K562 (cell line): ENCODE results near the gene OR10D3. TPM values are rescaled to one million over a fixed set of nuclear protein-coding genes. Genes with fewer than 3 reads are reported as not detected.

Source experiments
- ATAC-seq: fragments of 200-7000 bp; cut with Tn5 transposase; 3 replicates; pipeline ENCODE4 v1.9.1; 2020; ENCODE audit warnings: moderate library complexity
- BruUV-seq: library from RNA; stranded (reverse); fragments of 400-500 nt; replicated peaks from 2 replicates; lab custom pipeline; 2021; lab: Mats Ljungman, UMichigan
- CTCF ChIA-PET: fragments of 300-600 bp; formaldehyde crosslinking; extraction: SDS; loops from one replicate; lab custom pipeline; 2021; ENCODE audit warnings: low intra/inter-chr PET ratio; lab: Yijun Ruan, JAX
- POLR2A ChIA-PET: fragments of 300-600, 350-650 bp; sonication (Branson Sonifier 250); formaldehyde crosslinking; extraction: SDS; loops from one replicate; lab custom pipeline; 2021; ENCODE audit warnings: antibody characterized with exemption, inconsistent platforms; lab: Yijun Ruan, JAX
- DNase-seq, 4 experiments: peaks; one replicate each; pipeline versions ENCODE4 v3.0.0 to v3.0.0-alpha.2; 2011 to 2018; ENCODE audit warnings: low spot score in 3 of 4, mixed read lengths in 3 of 4; ENCODE audit errors: extremely low read depth in 1 of 4
- FAIRE-seq: peaks from 2 replicates; lab custom pipeline; 2011; peaks lifted over from hg19 to GRCh38; lab: Jason Lieb, UNC
- H2AFZ ChIP-seq: 2 replicates; pipeline ENCODE4 v1.6.0; 2011; ENCODE audit warnings: low read depth, low read length, control low read depth, inconsistent platforms
- H3K27ac ChIP-seq: fragments of 200-600 bp; 3 replicates; pipeline ENCODE4 v1.8.0; 2011; ENCODE audit warnings: low read depth, mild to moderate bottlenecking, control low read depth, inconsistent platforms, low read length, moderate library complexity, mixed read lengths; ENCODE audit errors: extremely low read depth
- H3K27me3 ChIP-seq, 2 experiments: fragments of 300-600 bp in 1 of 2; 2 replicates in 1 of 2; 3 replicates in 1 of 2; pipeline versions ENCODE4 v1.6.0 to v1.8.0; 2011; ENCODE audit warnings: inconsistent platforms in 2 of 2, low read length in 2 of 2, mild to moderate bottlenecking in 1 of 2, mixed read lengths in 1 of 2, moderate library complexity in 1 of 2; ENCODE audit not compliant: control insufficient read depth in 2 of 2, insufficient read depth in 2 of 2
- H3K36me3 ChIP-seq: fragments of 300-600 bp; 3 replicates; pipeline ENCODE4 v1.8.0; 2011; ENCODE audit warnings: mild to moderate bottlenecking, low read length, inconsistent platforms; ENCODE audit not compliant: control insufficient read depth, insufficient read depth
- H3K4me1 ChIP-seq, 2 experiments: fragments of 200-600 bp in 1 of 2; replicated peaks in 1 of 2; 2 replicates in 1 of 2; 3 replicates in 1 of 2; pipeline versions ENCODE4 v1.5.1 to v1.8.0; 2011; ENCODE audit warnings: inconsistent platforms in 2 of 2, low read length in 2 of 2, mild to moderate bottlenecking in 1 of 2, mixed read lengths in 1 of 2, moderate library complexity in 1 of 2; ENCODE audit not compliant: control insufficient read depth in 2 of 2, insufficient read depth in 2 of 2
- H3K4me2 ChIP-seq: 2 replicates; pipeline ENCODE4 v1.6.1; 2011; ENCODE audit warnings: low read length, control low read depth, inconsistent platforms, mixed read lengths; ENCODE audit not compliant: insufficient read depth
- H3K4me3 ChIP-seq: fragments of 200-600 bp; sonication (generic), shearing (Covaris generic); 2 replicates; pipeline ENCODE4 v1.5.1; 2016; ENCODE audit warnings: control low read depth, inconsistent platforms
- H3K79me2 ChIP-seq: fragments of 200-600 bp; 3 replicates; pipeline ENCODE4 v1.8.0; 2011; ENCODE audit warnings: low read length, inconsistent platforms; ENCODE audit not compliant: control insufficient read depth, insufficient read depth
- H3K9ac ChIP-seq, 2 experiments: 2 replicates each; pipeline versions ENCODE4 v1.6.0 to v1.6.1; 2011; ENCODE audit warnings: low read depth in 2 of 2, low read length in 2 of 2, control low read depth in 1 of 2, inconsistent platforms in 1 of 2, mild to moderate bottlenecking in 1 of 2, mixed read lengths in 1 of 2; ENCODE audit not compliant: insufficient read depth in 1 of 2
- H3K9me1 ChIP-seq: one replicate; pipeline ENCODE4 v1.6.0; 2011; ENCODE audit warnings: inconsistent platforms, mild to moderate bottlenecking, low read length, moderate library complexity; ENCODE audit not compliant: control insufficient read depth, insufficient read depth
- H3K9me3 ChIP-seq: replicated peaks from 2 replicates; pipeline ENCODE4 v1.5.1; 2011; ENCODE audit warnings: low read depth, low read length, inconsistent platforms; ENCODE audit not compliant: control insufficient read depth, insufficient read depth
- H4K20me1 ChIP-seq: replicated peaks from 2 replicates; pipeline ENCODE4 v1.6.1; 2011; ENCODE audit warnings: low read length, inconsistent platforms, mixed read lengths; ENCODE audit not compliant: control insufficient read depth, insufficient read depth
- ATF2 ChIP-seq: sonication (generic); formaldehyde crosslinking; IDR thresholded peaks from 2 replicates; pipeline ENCODE4 v1.8.1; 2022; ENCODE audit warnings: missing genetic modification reagents
- BHLHE40 ChIP-seq: IDR thresholded peaks from 2 replicates; pipeline ENCODE4 v1.6.1; 2011; ENCODE audit warnings: low read length, improper control_type of control experiment
- MED1 ChIP-seq: sonication (generic); formaldehyde crosslinking; IDR thresholded peaks from 2 replicates; pipeline ENCODE4 v1.8.1; 2023; ENCODE audit warnings: missing genetic modification reagents, borderline replicate concordance
- PRMT5 ChIP-seq: sonication (generic); formaldehyde crosslinking; IDR thresholded peaks from 2 replicates; pipeline ENCODE4 v1.5.0; 2020; ENCODE audit warnings: missing genetic modification reagents
- RREB1 ChIP-seq: fragments of 250-450 bp; sonication (Bioruptor Pico); IDR thresholded peaks from 2 replicates; pipeline ENCODE4 v1.4.0; 2020
- ZNF212 ChIP-seq: fragments of 450-650 bp; formaldehyde crosslinking; IDR thresholded peaks from 2 replicates; pipeline ENCODE4 v1.4.0; 2020; ENCODE audit warnings: mild to moderate bottlenecking
- ZNF347 ChIP-seq: fragments of 450-650 bp; formaldehyde crosslinking; IDR thresholded peaks from 2 replicates; pipeline ENCODE4 v1.4.0; 2020; ENCODE audit warnings: low read depth, mild to moderate bottlenecking, moderate library complexity
- in situ Hi-C: fragments of 300-500 bp; cut with MboI; formaldehyde crosslinking; loops from 4 replicates; pipeline ENCODE4 v1.15.0; 2018; ENCODE audit warnings: inconsistent platforms, mixed read lengths
- intact Hi-C: fragments of 100-400 bp; cut with micrococcal nuclease; formaldehyde crosslinking; loops from 2 replicates; pipeline ENCODE4 v1.14.2; 2022
- polyA plus RNA-seq, 8 experiments: library from polyadenylated mRNA; depleted of rRNA in 4 of 8; stranded (reverse) in 5 of 8; unstranded in 3 of 8; fragments of >200 nt; fragmentation: Nextera tagmentation in 2 of 8; fragmentation: Illumina TruSeq in 1 of 8; extraction: Ambion mirVana in 2 of 8; extraction: Trizol in 1 of 8; gene quantifications; 2 replicates each; pipeline versions ENCODE4 v1.2.1 to v1.2.3, GENCODE V29; 2011 to 2014; ENCODE audit warnings: inconsistent platforms in 1 of 8, missing spikeins in 1 of 8
- total RNA-seq, 7 experiments: library from RNA; depleted of rRNA in 6 of 7; stranded (reverse); fragments of >200 nt in 6 of 7; fragmentation: Illumina TruSeq in 2 of 7; extraction: Trizol in 2 of 7; gene quantifications; 2 replicates each; pipeline versions ENCODE4 v1.2.1 to v1.2.3, GENCODE V29; 2011 to 2021; ENCODE audit warnings: low replicate concordance in 1 of 7
- TF ChIP-seq, protein P1 (sequence below): sonication (generic); formaldehyde crosslinking; IDR thresholded peaks from 2 replicates; pipeline ENCODE4 v1.4.0; 2020; ENCODE audit warnings: mild to moderate bottlenecking, missing genetic modification reagents
- TF ChIP-seq, protein P2 (sequence below): fragments of 150-350 bp; IDR thresholded peaks from 2 replicates; pipeline ENCODE4 v1.6.1; 2014; ENCODE audit warnings: low read depth, mild to moderate bottlenecking, low read length, borderline replicate concordance

The OR10D3 gene
- total and polyA plus RNA-seq, 9 of the 15 experiments (the other 6 are each of a cell fraction or from before 2014, with no cell fraction given) = 0.07 to 2.9 (median 0.80) TPM; not detected in 1

DNA sequence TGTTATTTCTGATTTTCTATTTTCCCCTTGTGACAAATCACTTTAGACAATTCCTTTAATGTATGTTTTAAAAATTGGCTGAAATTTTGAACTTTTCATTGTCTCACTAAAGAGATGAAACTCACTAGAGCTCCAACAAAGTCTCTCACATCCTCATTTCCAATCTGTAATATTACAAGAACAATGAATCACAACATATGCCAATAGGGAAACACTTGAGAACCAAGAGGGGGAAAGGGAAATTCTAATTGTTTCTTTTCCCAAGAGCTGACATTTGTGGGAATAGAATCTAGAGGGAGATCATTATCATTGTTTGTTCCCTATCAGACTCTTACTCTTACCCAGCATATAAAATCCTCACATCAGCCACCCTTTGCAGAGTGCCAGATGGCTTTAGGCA lies 28.2 kb downstream of the OR10D3 start:
- peaks cover 11% of the 10 kb centered on the region; the same call in 2 of the 3 replicates for H3K79me2 ChIP-seq
- H3K4me2 ChIP-seq = no peak overlapping the region
- no peak for DNase-seq
- no peak for ATAC-seq
- no peak overlapping the region for H3K4me3 ChIP-seq
- H4K20me1 ChIP-seq = no peaks in the 10 kb centered on the region
- no peaks in the 10 kb centered on the region for H3K9me3 ChIP-seq
- no TSS peak for BruUV-seq
- intact Hi-C loops (no loop called here), in situ Hi-C loops (no loop called here)
- ChIA-PET CTCF (no interaction called here), POLR2A (interaction anchor here (0.6 to 1.2 kb wide), 3 partner anchors 21 to 637 kb away, joined by 3 to 4 read pairs (median 3); no protein-coding TSS in a partner anchor)
- H3K4me1 ChIP-seq = peaks cover 21 to 22% of the 10 kb centered on the region in 2 experiments
- FAIRE-seq = no peak
- H3K27me3 ChIP-seq = no peaks in the 10 kb centered on the region
- peaks cover 4% of the 10 kb centered on the region; the same call in 2 of the 3 replicates for H3K36me3 ChIP-seq
- no peak overlapping the region for H2AFZ ChIP-seq
- no peaks in the 10 kb centered on the region for H3K9me1 ChIP-seq
- no peak overlapping the region for H3K27ac ChIP-seq
- H3K9ac ChIP-seq = no peak overlapping the region
- TF ChIP-seq BHLHE40 (no peak), RREB1 (no peak), MED1 (CRISPR knock-in tag) (no peak), ZNF212 (CRISPR knock-in tag) (no peak), PRMT5 (no peak), ATF2 (no peak), ZNF347 (CRISPR knock-in tag) (no peak)
- TF ChIP-seq, protein P1, sequence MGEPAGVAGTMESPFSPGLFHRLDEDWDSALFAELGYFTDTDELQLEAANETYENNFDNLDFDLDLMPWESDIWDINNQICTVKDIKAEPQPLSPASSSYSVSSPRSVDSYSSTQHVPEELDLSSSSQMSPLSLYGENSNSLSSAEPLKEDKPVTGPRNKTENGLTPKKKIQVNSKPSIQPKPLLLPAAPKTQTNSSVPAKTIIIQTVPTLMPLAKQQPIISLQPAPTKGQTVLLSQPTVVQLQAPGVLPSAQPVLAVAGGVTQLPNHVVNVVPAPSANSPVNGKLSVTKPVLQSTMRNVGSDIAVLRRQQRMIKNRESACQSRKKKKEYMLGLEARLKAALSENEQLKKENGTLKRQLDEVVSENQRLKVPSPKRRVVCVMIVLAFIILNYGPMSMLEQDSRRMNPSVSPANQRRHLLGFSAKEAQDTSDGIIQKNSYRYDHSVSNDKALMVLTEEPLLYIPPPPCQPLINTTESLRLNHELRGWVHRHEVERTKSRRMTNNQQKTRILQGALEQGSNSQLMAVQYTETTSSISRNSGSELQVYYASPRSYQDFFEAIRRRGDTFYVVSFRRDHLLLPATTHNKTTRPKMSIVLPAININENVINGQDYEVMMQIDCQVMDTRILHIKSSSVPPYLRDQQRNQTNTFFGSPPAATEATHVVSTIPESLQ (CRISPR knock-in tag) = no peak
- TF ChIP-seq, protein P2, sequence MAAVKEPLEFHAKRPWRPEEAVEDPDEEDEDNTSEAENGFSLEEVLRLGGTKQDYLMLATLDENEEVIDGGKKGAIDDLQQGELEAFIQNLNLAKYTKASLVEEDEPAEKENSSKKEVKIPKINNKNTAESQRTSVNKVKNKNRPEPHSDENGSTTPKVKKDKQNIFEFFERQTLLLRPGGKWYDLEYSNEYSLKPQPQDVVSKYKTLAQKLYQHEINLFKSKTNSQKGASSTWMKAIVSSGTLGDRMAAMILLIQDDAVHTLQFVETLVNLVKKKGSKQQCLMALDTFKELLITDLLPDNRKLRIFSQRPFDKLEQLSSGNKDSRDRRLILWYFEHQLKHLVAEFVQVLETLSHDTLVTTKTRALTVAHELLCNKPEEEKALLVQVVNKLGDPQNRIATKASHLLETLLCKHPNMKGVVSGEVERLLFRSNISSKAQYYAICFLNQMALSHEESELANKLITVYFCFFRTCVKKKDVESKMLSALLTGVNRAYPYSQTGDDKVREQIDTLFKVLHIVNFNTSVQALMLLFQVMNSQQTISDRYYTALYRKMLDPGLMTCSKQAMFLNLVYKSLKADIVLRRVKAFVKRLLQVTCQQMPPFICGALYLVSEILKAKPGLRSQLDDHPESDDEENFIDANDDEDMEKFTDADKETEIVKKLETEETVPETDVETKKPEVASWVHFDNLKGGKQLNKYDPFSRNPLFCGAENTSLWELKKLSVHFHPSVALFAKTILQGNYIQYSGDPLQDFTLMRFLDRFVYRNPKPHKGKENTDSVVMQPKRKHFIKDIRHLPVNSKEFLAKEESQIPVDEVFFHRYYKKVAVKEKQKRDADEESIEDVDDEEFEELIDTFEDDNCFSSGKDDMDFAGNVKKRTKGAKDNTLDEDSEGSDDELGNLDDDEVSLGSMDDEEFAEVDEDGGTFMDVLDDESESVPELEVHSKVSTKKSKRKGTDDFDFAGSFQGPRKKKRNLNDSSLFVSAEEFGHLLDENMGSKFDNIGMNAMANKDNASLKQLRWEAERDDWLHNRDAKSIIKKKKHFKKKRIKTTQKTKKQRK = no peak
